HL-60/S4 (cell line): ENCODE data around the gene TYSND1.
"Not testable (repeated sequence)": the region's sequence is repeated elsewhere in the genome, so short reads cannot be mapped to it uniquely, and the experiment has no call there.

Source experiments
- in situ Hi-C: fragments of 300-500 bp; cut with MboI; formaldehyde crosslinking; loops from 2 replicates; pipeline ENCODE4 v1.14.3; 2022; ENCODE audit warnings: low sequenced_read_pairs

TYSND1 gene

GRCh38 chr10:70166394-70166793 lies 19.9 kb upstream of the TYSND1 start:
- in situ Hi-C loops = no loop called here

- in situ Hi-C loops = no loop called here
Measured at GRCh38 chr10:70164163-70164562, 17.7 kb upstream of the TYSND1 start.

GRCh38 chr10:70163448-70163847 lies 16.9 kb upstream of the TYSND1 start:
- in situ Hi-C loops = no loop called here

- in situ Hi-C loops = no loop called here
Measured at GRCh38 chr10:70162892-70163201, 16.3 kb upstream of the TYSND1 start.

- in situ Hi-C loops = no loop called here
Measured at GRCh38 chr10:70162151-70162891, 15.8 kb upstream of the TYSND1 start.

GRCh38 chr10:70160798-70161197 lies 14.3 kb upstream of the TYSND1 start:
- in situ Hi-C loops = no loop called here

- in situ Hi-C loops = not testable (repeated sequence)
Measured at GRCh38 chr10:70159366-70159765, 12.9 kb upstream of the TYSND1 start.

GRCh38 chr10:70158113-70158512 lies 11.6 kb upstream of the TYSND1 start:
- in situ Hi-C loops = no loop called here

- in situ Hi-C loops = no loop called here
Measured at GRCh38 chr10:70155255-70155838, 8.8 kb upstream of the TYSND1 start.

GRCh38 chr10:70148516-70148915 lies 2.0 kb upstream of the TYSND1 start:
- in situ Hi-C loops = no loop called here

GRCh38 chr10:70147259-70147625 lies 742 bp upstream of the TYSND1 start:
- in situ Hi-C loops = no loop called here

GRCh38 chr10:70145666-70146488 lies 623 bp downstream of the TYSND1 start:
- in situ Hi-C loops = no loop called here

GRCh38 chr10:70145166-70145665 lies 1.3 kb downstream of the TYSND1 start:
- in situ Hi-C loops = no loop called here

GRCh38 chr10:70144372-70145110 lies 2.0 kb downstream of the TYSND1 start:
- in situ Hi-C loops = no loop called here

- in situ Hi-C loops = no loop called here
Measured at GRCh38 chr10:70142555-70142954, 3.9 kb downstream of the TYSND1 start.

- in situ Hi-C loops = no loop called here
Measured at GRCh38 chr10:70140297-70140696, 6.2 kb downstream of the TYSND1 start.

- in situ Hi-C loops = no loop called here
Measured at GRCh38 chr10:70139997-70140250, 6.6 kb downstream of the TYSND1 start.

- in situ Hi-C loops = no loop called here
Measured at GRCh38 chr10:70139151-70139996, 7.1 kb downstream of the TYSND1 start.

- in situ Hi-C loops = no loop called here
Measured at GRCh38 chr10:70137927-70138883, 8.3 kb downstream of the TYSND1 start.
